Nephron (organoid): ENCODE results near the gene VAPA.

Source experiments
- H3K27ac Mint-ChIP-seq, 3 experiments: 2 replicates each; pipeline ENCODE4 v1.8.0; 2020; ENCODE audit warnings: mixed read lengths in 3 of 3, mild to moderate bottlenecking in 2 of 3, moderate library complexity in 1 of 3
- H3K27me3 Mint-ChIP-seq: 2 replicates; pipeline ENCODE4 v1.8.0; 2021; ENCODE audit warnings: low read depth, mild to moderate bottlenecking, moderate library complexity, mixed read lengths
- H3K36me3 Mint-ChIP-seq: 2 replicates; pipeline ENCODE4 v1.8.0; 2020; ENCODE audit warnings: low read depth, mixed read lengths
- H3K4me1 Mint-ChIP-seq: 2 replicates; pipeline ENCODE4 v1.8.0; 2020; ENCODE audit warnings: mixed read lengths
- H3K4me3 Mint-ChIP-seq, 3 experiments: 2 replicates each; pipeline ENCODE4 v1.8.0; 2020; ENCODE audit warnings: mild to moderate bottlenecking in 3 of 3, mixed read lengths in 3 of 3, moderate library complexity in 2 of 3
- H3K9me3 Mint-ChIP-seq: 2 replicates; pipeline ENCODE4 v1.8.0; 2020; ENCODE audit warnings: mixed read lengths
- CTCF ChIP-seq, 3 experiments: fragments of 200-600 bp; sonication (generic); IDR thresholded peaks; one replicate each; pipeline ENCODE4 v1.5.0; 2021; ENCODE audit warnings: antibody characterized with exemption in 3 of 3; ENCODE audit not compliant: unreplicated experiment in 3 of 3

VAPA gene

GRCh38 chr18:9869715-9870430, 43.9 kb upstream of the VAPA start:
- Mint-ChIP-seq H3K9me3 (peaks cover 17% of the 10 kb centered on the region), H3K4me1 (peaks cover 19% of the 10 kb centered on the region), H3K27ac (peak overlapping the region in 1 of 3 experiments; percentile 46), H3K27me3 (no peaks in the 10 kb centered on the region), H3K4me3 (no peak overlapping the region), H3K36me3 (peaks cover 7% of the 10 kb centered on the region)
- TF ChIP-seq CTCF (IDR thresholded peaks at IDR 0.05; ENCODE audit: unreplicated experiment in 3 of 3) = no peak

DNA sequence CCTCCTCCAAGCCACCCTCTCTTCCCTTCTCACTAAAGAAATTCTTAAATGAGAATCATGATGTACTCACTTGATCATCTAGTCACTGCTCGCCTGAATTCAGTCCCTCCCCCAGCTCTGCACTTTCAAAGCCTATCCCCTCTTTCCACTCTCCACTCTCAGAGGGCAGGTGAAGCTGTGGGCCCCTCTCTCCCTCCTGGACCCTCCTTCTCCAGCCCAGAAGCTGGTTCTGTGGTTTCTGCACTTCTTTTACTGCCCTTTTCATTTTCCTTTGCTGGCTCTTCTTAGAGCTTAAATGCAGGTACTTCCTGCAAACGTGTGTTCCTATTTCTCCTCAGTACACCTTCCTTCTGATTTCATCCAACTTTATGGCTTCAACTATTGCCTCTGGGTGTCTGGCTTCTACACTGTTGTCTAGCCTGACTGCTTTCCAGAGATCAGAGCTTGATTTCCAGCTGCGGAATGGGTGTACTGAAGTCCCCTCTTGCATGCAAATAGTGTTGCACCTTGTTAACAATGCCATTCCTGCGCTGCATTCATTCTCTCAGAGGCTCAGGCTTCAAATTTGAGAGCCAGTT, 43.3 kb upstream of the VAPA start:
- no peaks in the 10 kb centered on the region for H3K27me3 Mint-ChIP-seq
- peak overlapping the region in 2 of 3 experiments; percentile 23 to 46 for H3K27ac Mint-ChIP-seq
- H3K4me3 Mint-ChIP-seq = no peak overlapping the region
- H3K9me3 Mint-ChIP-seq = peaks cover 13% of the 10 kb centered on the region
- TF ChIP-seq CTCF (IDR thresholded peaks at IDR 0.05; ENCODE audit: unreplicated experiment in 3 of 3) = no peak
- peaks cover 5% of the 10 kb centered on the region for H3K36me3 Mint-ChIP-seq
- H3K4me1 Mint-ChIP-seq = peaks cover 19% of the 10 kb centered on the region

GRCh38 chr18:9871244-9871746, 42.5 kb upstream of the VAPA start:
- H3K27me3 Mint-ChIP-seq = no peaks in the 10 kb centered on the region
- H3K36me3 Mint-ChIP-seq = no peaks in the 10 kb centered on the region
- peaks cover 5% of the 10 kb centered on the region for H3K9me3 Mint-ChIP-seq
- peaks cover 19% of the 10 kb centered on the region for H3K4me1 Mint-ChIP-seq
- H3K4me3 Mint-ChIP-seq = no peak overlapping the region
- no peak for TF ChIP-seq CTCF (IDR thresholded peaks at IDR 0.05; ENCODE audit: unreplicated experiment in 3 of 3)
- peak overlapping the region in 1 of 3 experiments; percentile 23 for H3K27ac Mint-ChIP-seq

GRCh38 chr18:9872823-9873222, 41.0 kb upstream of the VAPA start:
- no peaks in the 10 kb centered on the region for H3K36me3 Mint-ChIP-seq

GRCh38 chr18:9874728-9875127, 39.1 kb upstream of the VAPA start:
- H3K27ac Mint-ChIP-seq = no peak overlapping the region
- no peaks in the 10 kb centered on the region for H3K36me3 Mint-ChIP-seq
- no peaks in the 10 kb centered on the region for H3K27me3 Mint-ChIP-seq
- peaks cover 23% of the 10 kb centered on the region for H3K4me1 Mint-ChIP-seq
- no peaks in the 10 kb centered on the region for H3K9me3 Mint-ChIP-seq
- no peak for TF ChIP-seq CTCF (IDR thresholded peaks at IDR 0.05; ENCODE audit: unreplicated experiment in 3 of 3)
- H3K4me3 Mint-ChIP-seq = no peak overlapping the region

More at GRCh38 chr18:9872823-9873222, 41.0 kb upstream of the VAPA start:
- H3K9me3 Mint-ChIP-seq = no peaks in the 10 kb centered on the region
- no peak for TF ChIP-seq CTCF (IDR thresholded peaks at IDR 0.05; ENCODE audit: unreplicated experiment in 3 of 3)
- H3K27ac Mint-ChIP-seq = no peak overlapping the region
- H3K27me3 Mint-ChIP-seq = no peaks in the 10 kb centered on the region
- H3K4me1 Mint-ChIP-seq = peaks cover 29% of the 10 kb centered on the region
- H3K4me3 Mint-ChIP-seq = no peak overlapping the region
